ENCODE data around the gene RGS16. TPM values are rescaled to one million over a fixed set of nuclear protein-coding genes. Genes with fewer than 3 reads are reported as not detected.

RGS16 gene, protein sequence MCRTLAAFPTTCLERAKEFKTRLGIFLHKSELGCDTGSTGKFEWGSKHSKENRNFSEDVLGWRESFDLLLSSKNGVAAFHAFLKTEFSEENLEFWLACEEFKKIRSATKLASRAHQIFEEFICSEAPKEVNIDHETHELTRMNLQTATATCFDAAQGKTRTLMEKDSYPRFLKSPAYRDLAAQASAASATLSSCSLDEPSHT
- total RNA-seq (2022; extraction: Qiagen RNA extraction): 0.16 to 0.28 TPM (median 0.22 TPM) in 5 replicates

DNA sequence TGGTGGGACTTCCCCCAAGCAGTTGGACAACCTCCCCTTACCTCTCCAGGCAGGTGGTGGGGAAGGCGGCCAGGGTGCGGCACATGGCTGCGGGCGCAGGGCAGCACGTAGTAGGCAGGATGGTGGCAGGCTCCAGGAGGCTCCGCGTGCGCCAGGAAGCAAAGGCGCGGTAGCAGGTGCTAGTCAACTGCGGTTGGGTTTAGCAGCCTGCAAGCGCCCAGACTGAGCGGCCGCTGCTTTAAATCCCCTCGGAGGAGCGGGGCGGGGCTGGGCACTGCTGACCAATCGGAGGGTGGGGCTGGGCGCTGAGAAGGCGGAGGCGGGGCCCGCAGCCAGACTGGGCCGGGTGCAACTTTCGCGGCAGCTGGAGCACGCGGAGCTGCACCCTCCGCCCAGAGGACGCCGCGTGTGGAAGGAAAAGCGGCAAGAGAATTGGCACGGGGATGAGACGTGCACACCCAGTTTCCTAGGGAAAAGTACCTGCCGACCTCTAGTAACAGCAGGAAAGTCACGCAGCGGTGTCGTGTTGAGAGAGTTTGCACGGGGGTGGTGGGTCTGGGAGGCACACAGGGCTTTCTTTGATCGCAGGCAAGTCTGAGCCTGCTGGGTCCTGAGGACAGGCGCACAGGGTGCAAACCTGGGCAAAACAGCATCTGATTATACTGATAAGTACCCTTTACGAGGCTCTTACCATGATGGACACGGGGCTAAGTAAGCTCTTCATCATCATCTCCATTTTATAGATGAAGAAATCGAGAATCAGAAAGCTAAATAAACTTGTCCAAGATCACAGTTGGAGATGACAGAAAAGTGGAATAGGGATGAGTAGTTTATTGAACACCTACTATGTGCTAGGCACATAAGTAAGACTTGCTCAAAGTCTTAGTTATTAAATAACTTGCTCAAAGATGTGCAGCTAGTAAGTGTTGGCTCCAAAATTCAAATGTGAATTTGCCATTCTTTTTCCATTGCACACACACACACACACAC lies at the start of gene RGS16:
TSS of gene RGS16 (minus strand) at position 215 of the 990 bp plus-strand sequence. CDS start at position 85, 130 bp downstream.

DNA sequence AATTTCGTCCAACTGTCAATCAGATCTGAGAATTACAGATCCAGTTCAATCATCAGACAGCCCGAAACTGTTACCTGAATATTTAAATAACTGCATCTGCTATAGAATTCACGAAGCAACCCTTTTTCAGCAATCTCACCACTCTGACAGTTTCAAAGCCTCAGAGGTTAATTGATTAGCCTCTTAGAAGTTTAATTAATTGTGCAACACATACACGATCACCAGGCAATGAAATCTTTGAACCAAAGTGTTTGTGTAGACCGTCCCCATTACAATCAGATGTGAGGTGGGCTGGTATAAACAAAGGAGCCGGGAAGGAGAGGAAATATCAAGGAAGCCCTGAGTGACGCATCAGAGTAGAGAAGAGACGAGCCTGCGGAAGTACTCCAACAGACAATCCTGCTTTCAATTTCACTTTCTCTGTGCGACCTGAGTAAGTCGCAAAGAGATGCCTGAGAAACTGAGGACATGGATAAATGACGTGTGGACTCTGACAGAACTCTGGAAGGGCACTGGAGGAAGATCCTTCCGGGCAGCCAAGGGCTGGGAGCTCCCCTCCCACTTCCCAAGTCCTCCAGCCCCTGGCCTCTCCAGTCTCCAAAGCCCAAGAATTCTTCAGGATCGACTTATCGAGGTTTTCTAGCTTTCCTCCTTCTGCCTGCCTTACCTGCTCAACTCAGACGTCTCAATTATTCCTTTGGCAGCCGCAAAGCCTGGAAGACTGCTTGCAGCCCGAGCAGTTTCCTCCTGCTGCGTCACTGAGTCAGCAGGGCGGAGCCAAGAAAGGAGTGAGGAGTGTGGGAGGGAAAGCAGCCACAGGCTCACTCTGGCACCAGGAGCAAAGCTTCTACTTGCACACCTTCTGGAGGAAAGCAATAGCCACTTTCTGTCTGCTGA lies 15.4 kb downstream of the RGS16 start, which contains the start of gene RNASEL:
TSS of gene RNASEL (minus strand) at position 757 of the 897 bp plus-strand sequence. CDS start 2,450 bp downstream, outside the sequence.

Other genes starting within 250 kb of the RGS16 start
- gene GLUL, start 212.6 kb downstream of the RGS16 start, total RNA-seq (2022; extraction: Qiagen RNA extraction): 21.1 to 29.1 TPM (median 27.0 TPM) in 5 replicates
- not detected in 5 replicates for gene TEDDM1, start 203.7 kb downstream of the RGS16 start, total RNA-seq (2022; extraction: Qiagen RNA extraction)
- gene RGSL1, start 154.2 kb downstream of the RGS16 start, total RNA-seq (2022; extraction: Qiagen RNA extraction): not detected in 5 replicates
- gene RNASEL, start 15.1 kb downstream of the RGS16 start, total RNA-seq (2022; extraction: Qiagen RNA extraction): 1.4 to 2.0 TPM (median 1.7 TPM) in 5 replicates
- not detected in 5 replicates for gene RGS8, start 80.2 kb upstream of the RGS16 start, total RNA-seq (2022; extraction: Qiagen RNA extraction)
- 0.44 to 0.79 TPM (median 0.53 TPM) in 5 replicates for gene NPL, start 185.4 kb upstream of the RGS16 start, total RNA-seq (2022; extraction: Qiagen RNA extraction)
- 149 to 185 TPM (median 153 TPM) in 5 replicates for gene DHX9, start 235.0 kb upstream of the RGS16 start, total RNA-seq (2022; extraction: Qiagen RNA extraction)

Data from A549 treated with AZD2906 at 1 μM for 4 hours (cell line).